H9 (cell line): ENCODE data around the gene MAGEA11. TPM values are rescaled to one million over a fixed set of nuclear protein-coding genes. Genes with fewer than 3 reads are reported as not detected.
"Not testable (repeated sequence)": the region's sequence is repeated elsewhere in the genome, so short reads cannot be mapped to it uniquely, and the experiment has no call there.

Experiments used
- DNase-seq: peaks from one replicate; pipeline ENCODE4 v3.0.0-alpha.2; 2017
- H2AFZ ChIP-seq: one replicate; pipeline ENCODE4 v1.6.1; 2013; ENCODE audit warnings: mild to moderate bottlenecking, low read length, control low read depth, moderate library complexity
- H2AK5ac ChIP-seq: 2 replicates; pipeline ENCODE4 v1.6.1; 2013; ENCODE audit warnings: low read length, control low read depth, mixed read lengths; ENCODE audit not compliant: insufficient read length
- H2BK120ac ChIP-seq: one replicate; pipeline ENCODE4 v1.6.1; 2013; ENCODE audit warnings: low read depth, mild to moderate bottlenecking, low read length, control low read depth, inconsistent platforms; ENCODE audit not compliant: poor library complexity, severe bottlenecking
- H2BK12ac ChIP-seq: 2 replicates; pipeline ENCODE4 v1.6.1; 2013; ENCODE audit warnings: low read length, control low read depth, mixed read lengths, low read depth; ENCODE audit not compliant: insufficient read length
- H2BK15ac ChIP-seq: 2 replicates; pipeline ENCODE4 v1.6.1; 2013; ENCODE audit warnings: low read depth, low read length, control low read depth
- H2BK20ac ChIP-seq: one replicate; pipeline ENCODE4 v1.6.1; 2013; ENCODE audit warnings: low read depth, mild to moderate bottlenecking, low read length, control low read depth, inconsistent platforms; ENCODE audit not compliant: poor library complexity, severe bottlenecking
- H2BK5ac ChIP-seq: 2 replicates; pipeline ENCODE4 v1.6.1; 2013; ENCODE audit warnings: low read length, control low read depth, mixed read lengths; ENCODE audit not compliant: insufficient read length
- H3K14ac ChIP-seq: 2 replicates; pipeline ENCODE4 v1.6.1; 2013; ENCODE audit warnings: low read length, control low read depth; ENCODE audit not compliant: insufficient read depth
- H3K18ac ChIP-seq: 2 replicates; pipeline ENCODE4 v1.6.1; 2013; ENCODE audit warnings: low read depth, mild to moderate bottlenecking, mixed read lengths, low read length, control low read depth; ENCODE audit not compliant: insufficient read length
- H3K23ac ChIP-seq: 2 replicates; pipeline ENCODE4 v1.6.1; 2013; ENCODE audit warnings: low read length, control low read depth, mixed read lengths, low read depth; ENCODE audit not compliant: insufficient read length
- H3K23me2 ChIP-seq: 2 replicates; pipeline ENCODE4 v1.6.1; 2013; ENCODE audit warnings: low read depth, mild to moderate bottlenecking, mixed read lengths, low read length, control low read depth; ENCODE audit not compliant: insufficient read length, poor library complexity, severe bottlenecking
- H3K27ac ChIP-seq: 2 replicates; pipeline ENCODE4 v1.5.1; 2013; ENCODE audit warnings: low read length, control low read depth, mixed read lengths, low read depth; ENCODE audit not compliant: insufficient read length
- H3K27me3 ChIP-seq: 2 replicates; pipeline ENCODE4 v1.6.1; 2013; ENCODE audit warnings: low read length, control low read depth, inconsistent platforms; ENCODE audit not compliant: insufficient read depth
- H3K4ac ChIP-seq: 2 replicates; pipeline ENCODE4 v1.6.1; 2013; ENCODE audit warnings: low read depth, mild to moderate bottlenecking, control low read depth, inconsistent platforms, low read length, moderate library complexity
- H3K4me1 ChIP-seq: 2 replicates; pipeline ENCODE4 v1.6.1; 2013; ENCODE audit warnings: low read length, control low read depth, inconsistent platforms; ENCODE audit not compliant: insufficient read depth
- H3K4me2 ChIP-seq: 2 replicates; pipeline ENCODE4 v1.6.1; 2013; ENCODE audit warnings: low read length, control low read depth, mixed read lengths; ENCODE audit not compliant: insufficient read length, insufficient read depth
- H3K56ac ChIP-seq: 2 replicates; pipeline ENCODE4 v1.6.1; 2013; ENCODE audit warnings: low read depth, mild to moderate bottlenecking, mixed read lengths, low read length, control low read depth; ENCODE audit not compliant: insufficient read length
- H3K79me1 ChIP-seq: 2 replicates; pipeline ENCODE4 v1.6.1; 2013; ENCODE audit warnings: low read depth, mild to moderate bottlenecking, moderate library complexity, low read length, control low read depth, inconsistent platforms; ENCODE audit not compliant: insufficient read depth, poor library complexity, severe bottlenecking
- H3K79me2 ChIP-seq: 2 replicates; pipeline ENCODE4 v1.6.1; 2013; ENCODE audit warnings: low read length, control low read depth, inconsistent platforms; ENCODE audit not compliant: insufficient read depth
- H3K9ac ChIP-seq: 2 replicates; pipeline ENCODE4 v1.6.1; 2013; ENCODE audit warnings: low read length, control low read depth, mixed read lengths; ENCODE audit not compliant: insufficient read length; ENCODE audit errors: extremely low read depth
- H3K9me3 ChIP-seq: one replicate; pipeline ENCODE4 v1.6.1; 2013; ENCODE audit warnings: low read depth, low read length, inconsistent platforms; ENCODE audit not compliant: control insufficient read depth
- H3T11ph ChIP-seq: one replicate; pipeline ENCODE4 v1.6.1; 2013; ENCODE audit warnings: mild to moderate bottlenecking, low read length, control low read depth, inconsistent platforms
- H4K20me1 ChIP-seq: one replicate; pipeline ENCODE4 v1.6.1; 2013; ENCODE audit not compliant: control insufficient read depth, insufficient read length, insufficient read depth
- H4K5ac ChIP-seq: 2 replicates; pipeline ENCODE4 v1.6.1; 2013; ENCODE audit warnings: low read depth, mild to moderate bottlenecking, mixed read lengths, low read length, control low read depth; ENCODE audit not compliant: insufficient read length
- H4K8ac ChIP-seq: replicated peaks from 2 replicates; pipeline ENCODE4 v1.6.1; 2013; ENCODE audit warnings: low read length, control low read depth, mixed read lengths, low read depth; ENCODE audit not compliant: insufficient read length
- H4K91ac ChIP-seq: 2 replicates; pipeline ENCODE4 v1.6.1; 2013; ENCODE audit warnings: low read depth, mild to moderate bottlenecking, moderate library complexity, mixed read lengths, low read length, control low read depth; ENCODE audit not compliant: insufficient read length
- H3K27ac Mint-ChIP-seq, 3 experiments: 2 replicates in 2 of 3; 3 replicates in 1 of 3; pipeline ENCODE4 v1.8.0; 2020 to 2021; ENCODE audit warnings: mixed read lengths in 3 of 3, mild to moderate bottlenecking in 1 of 3, moderate library complexity in 1 of 3
- H3K27me3 Mint-ChIP-seq: 2 replicates; pipeline ENCODE4 v1.8.0; 2021; ENCODE audit warnings: low read depth, mild to moderate bottlenecking, moderate library complexity, mixed read lengths
- H3K36me3 Mint-ChIP-seq, 3 experiments: 2 replicates in 2 of 3; 3 replicates in 1 of 3; pipeline ENCODE4 v1.8.0; 2020 to 2021; ENCODE audit warnings: low read depth in 3 of 3, mixed read lengths in 3 of 3; ENCODE audit not compliant: insufficient read depth in 1 of 3
- H3K4me1 Mint-ChIP-seq, 2 experiments: 2 replicates each; pipeline ENCODE4 v1.8.0; 2020; ENCODE audit warnings: mixed read lengths in 2 of 2
- H3K4me3 Mint-ChIP-seq, 2 experiments: 2 replicates in 1 of 2; 3 replicates in 1 of 2; pipeline ENCODE4 v1.8.0; 2020 to 2021; ENCODE audit warnings: mild to moderate bottlenecking in 2 of 2, mixed read lengths in 2 of 2, moderate library complexity in 1 of 2
- H3K9me3 Mint-ChIP-seq, 2 experiments: 2 replicates in 1 of 2; 3 replicates in 1 of 2; pipeline ENCODE4 v1.8.0; 2020; ENCODE audit warnings: mild to moderate bottlenecking in 2 of 2, mixed read lengths in 2 of 2, moderate library complexity in 1 of 2
- whole genome bisulfite sequencing: extraction: QIAGEN DNeasy Blood & Tissue Kit; methylation state at CpG from one replicate; pipeline ENCODE4 v1.1.7; 2013; ENCODE audit warnings: missing lambda C conversion rate, low lambda C conversion rate, mixed read lengths; ENCODE audit not compliant: insufficient read length; ENCODE audit errors: extremely low coverage; 5-methylcytosine and 5-hydroxymethylcytosine counted together
- long read RNA-seq: library from polyadenylated mRNA; unstranded; transcript quantifications from one replicate; pipeline ENCODE4 v2.0.0, GENCODE V29; 2020
- total RNA-seq: library from RNA; stranded (reverse); gene quantifications from 2 replicates; pipeline ENCODE4 v1.2.1, GENCODE V29; 2021
- TF ChIP-seq, protein P1 (sequence below): fragments of 200-600 bp; sonication (generic); conservative IDR thresholded peaks from 3 replicates; pipeline ENCODE4 v1.8.0; 2021; ENCODE audit warnings: antibody characterized with exemption, mild to moderate bottlenecking

The MAGEA11 gene, protein sequence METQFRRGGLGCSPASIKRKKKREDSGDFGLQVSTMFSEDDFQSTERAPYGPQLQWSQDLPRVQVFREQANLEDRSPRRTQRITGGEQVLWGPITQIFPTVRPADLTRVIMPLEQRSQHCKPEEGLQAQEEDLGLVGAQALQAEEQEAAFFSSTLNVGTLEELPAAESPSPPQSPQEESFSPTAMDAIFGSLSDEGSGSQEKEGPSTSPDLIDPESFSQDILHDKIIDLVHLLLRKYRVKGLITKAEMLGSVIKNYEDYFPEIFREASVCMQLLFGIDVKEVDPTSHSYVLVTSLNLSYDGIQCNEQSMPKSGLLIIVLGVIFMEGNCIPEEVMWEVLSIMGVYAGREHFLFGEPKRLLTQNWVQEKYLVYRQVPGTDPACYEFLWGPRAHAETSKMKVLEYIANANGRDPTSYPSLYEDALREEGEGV
- not detected in 2 replicates for total RNA-seq
- long read RNA-seq: 0 reads

DNA sequence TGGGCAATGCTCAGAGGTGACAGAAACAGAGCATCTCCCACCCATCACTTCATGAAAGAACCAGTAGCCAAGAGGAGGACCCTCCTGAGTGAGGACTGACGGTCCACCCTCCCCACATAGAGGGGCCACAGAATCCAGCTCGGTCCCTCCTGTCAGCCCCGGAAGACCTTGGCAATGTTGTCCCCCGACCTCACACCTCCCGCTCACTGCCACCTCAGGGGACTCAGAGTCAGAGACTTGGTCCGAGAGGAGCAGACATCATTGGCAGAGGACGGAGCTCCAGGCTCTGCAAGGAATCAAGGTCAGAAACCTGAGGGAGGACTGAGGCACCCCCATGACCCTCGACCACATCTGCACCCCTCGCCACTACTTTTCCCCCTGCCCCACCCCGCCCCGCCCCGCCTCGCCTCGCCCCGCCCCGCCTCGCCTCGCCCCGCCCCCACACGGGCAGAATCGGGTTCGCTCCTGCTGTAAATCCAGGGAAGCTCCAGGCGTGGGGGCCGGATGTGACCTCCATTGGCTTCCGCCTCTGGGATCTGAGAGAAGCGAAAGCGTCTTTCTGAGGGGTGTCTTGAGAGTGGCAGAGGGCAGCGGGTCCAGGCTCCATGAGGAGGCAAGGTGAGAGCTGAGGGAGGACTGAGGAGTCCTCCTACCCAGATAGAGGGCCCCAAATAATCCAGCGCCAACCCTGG lies at the start of gene MAGEA11:
MAGEA11 (plus strand) TSS at position 516 of the 692 bp plus-strand sequence. CDS start 1,100 bp downstream, outside the sequence.
- Histone ChIP-seq H4K5ac (no peak within 1 kb of the TSS), H3K14ac (no peak within 1 kb of the TSS), H2BK5ac (no peak within 1 kb of the TSS), H3K9ac (no peak within 1 kb of the TSS), H3K4me1 (no peaks in the 10 kb centered on the region), H2AK5ac (no peak within 1 kb of the TSS), H3K27ac (no peak within 1 kb of the TSS), H3K4ac (no peak within 1 kb of the TSS), H3K79me2 (no peaks in the 10 kb centered on the region), H3K56ac (no peak within 1 kb of the TSS), H4K20me1 (no peaks in the 10 kb centered on the region), H3K23ac (no peak within 1 kb of the TSS), H3K79me1 (no peaks in the 10 kb centered on the region), H3T11ph (no peak within 1 kb of the TSS), H4K91ac (no peak within 1 kb of the TSS), H2AFZ (no peak within 1 kb of the TSS), H4K8ac (no peak within 1 kb of the TSS), H2BK12ac (no peak within 1 kb of the TSS), H3K23me2 (no peaks in the 10 kb centered on the region), H3K18ac (no peak within 1 kb of the TSS), H2BK15ac (no peak within 1 kb of the TSS), H3K27me3 (no peaks in the 10 kb centered on the region), H3K4me2 (no peak within 1 kb of the TSS), H3K9me3 (peaks cover 18% of the 10 kb centered on the region), H2BK20ac (no peak within 1 kb of the TSS), H2BK120ac (no peak within 1 kb of the TSS)
- WGBS: no CpG with 5 or more reads among the region's 29 CpGs
- no peak for DNase-seq
- Mint-ChIP-seq H3K4me1 (no peaks in the 10 kb centered on the region), H3K9me3 (peaks cover 79 to 80% of the 10 kb centered on the region in 2 experiments), H3K36me3 (peaks cover 0 to 2% (median 2%) of the 10 kb centered on the region in 3 experiments; a peak in 1 of 7 replicates), H3K4me3 (no peak within 1 kb of the TSS), H3K27ac (no peak within 1 kb of the TSS), H3K27me3 (peaks cover 43% of the 10 kb centered on the region)
- TF ChIP-seq, protein P1, sequence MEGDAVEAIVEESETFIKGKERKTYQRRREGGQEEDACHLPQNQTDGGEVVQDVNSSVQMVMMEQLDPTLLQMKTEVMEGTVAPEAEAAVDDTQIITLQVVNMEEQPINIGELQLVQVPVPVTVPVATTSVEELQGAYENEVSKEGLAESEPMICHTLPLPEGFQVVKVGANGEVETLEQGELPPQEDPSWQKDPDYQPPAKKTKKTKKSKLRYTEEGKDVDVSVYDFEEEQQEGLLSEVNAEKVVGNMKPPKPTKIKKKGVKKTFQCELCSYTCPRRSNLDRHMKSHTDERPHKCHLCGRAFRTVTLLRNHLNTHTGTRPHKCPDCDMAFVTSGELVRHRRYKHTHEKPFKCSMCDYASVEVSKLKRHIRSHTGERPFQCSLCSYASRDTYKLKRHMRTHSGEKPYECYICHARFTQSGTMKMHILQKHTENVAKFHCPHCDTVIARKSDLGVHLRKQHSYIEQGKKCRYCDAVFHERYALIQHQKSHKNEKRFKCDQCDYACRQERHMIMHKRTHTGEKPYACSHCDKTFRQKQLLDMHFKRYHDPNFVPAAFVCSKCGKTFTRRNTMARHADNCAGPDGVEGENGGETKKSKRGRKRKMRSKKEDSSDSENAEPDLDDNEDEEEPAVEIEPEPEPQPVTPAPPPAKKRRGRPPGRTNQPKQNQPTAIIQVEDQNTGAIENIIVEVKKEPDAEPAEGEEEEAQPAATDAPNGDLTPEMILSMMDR: no peak

DNA sequence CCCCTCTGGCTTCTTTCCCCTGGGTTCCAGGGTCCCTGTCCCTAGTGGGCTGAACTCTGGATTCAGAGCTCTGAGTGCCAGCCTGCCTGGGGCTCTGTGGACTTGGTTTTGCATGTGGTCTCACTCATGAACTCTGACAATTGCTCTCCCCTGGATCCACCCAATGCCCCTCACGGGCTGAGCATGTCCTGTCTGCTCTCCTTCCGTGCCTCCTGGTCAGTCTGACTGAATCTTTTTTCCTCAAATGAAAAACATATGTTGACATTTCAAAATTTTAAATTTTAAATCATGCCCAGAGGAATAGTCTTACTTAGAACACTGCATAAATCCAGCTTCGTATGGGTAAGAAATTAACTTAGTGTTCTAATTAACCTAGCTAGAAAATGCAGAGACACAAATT lies 36.8 kb upstream of the MAGEA11 start:
- not testable (repeated sequence) for H4K91ac ChIP-seq, H3K27me3 Mint-ChIP-seq, H3K4me1 ChIP-seq, H3T11ph ChIP-seq, H3K4me1 Mint-ChIP-seq, H2AK5ac ChIP-seq, H3K4ac ChIP-seq, H3K9me3 ChIP-seq, H2BK12ac ChIP-seq, H2BK20ac ChIP-seq, H3K27ac Mint-ChIP-seq, H3K4me2 ChIP-seq, H3K14ac ChIP-seq, H3K23me2 ChIP-seq, H3K56ac ChIP-seq, H3K36me3 Mint-ChIP-seq, H3K9me3 Mint-ChIP-seq, H3K4me3 Mint-ChIP-seq, H2BK120ac ChIP-seq, H4K8ac ChIP-seq, H4K5ac ChIP-seq, H4K20me1 ChIP-seq, H3K79me2 ChIP-seq, H3K18ac ChIP-seq, H3K27me3 ChIP-seq, DNase-seq, H2AFZ ChIP-seq, H3K27ac ChIP-seq, H2BK15ac ChIP-seq, H3K9ac ChIP-seq, H3K23ac ChIP-seq, H3K79me1 ChIP-seq, H2BK5ac ChIP-seq
- WGBS: no CpG with 5 or more reads among the region's 3 CpGs
